Activated naive CD8-positive, alpha-beta T cell treated with anti-CD3 and anti-CD28 coated beads, Interleukin-2, amount 10 ng/mL, durations not matched to agents 7 days and 5 days (primary cell): Measurements from ENCODE around the gene POU2F3. TPM values are rescaled to one million over a fixed set of nuclear protein-coding genes. Genes with fewer than 3 reads are reported as not detected.

Source experiments
- ATAC-seq: fragments of 150-1000 bp; cut with Tn5 transposase; one replicate; pipeline ENCODE4 v1.10.0; 2021; ENCODE audit warnings: low read depth, moderate library complexity
- POLR2A ChIA-PET: fragments of 350-600 bp; sonication (Branson Sonifier 250); formaldehyde crosslinking; loops from one replicate; lab custom pipeline; 2021; ENCODE audit warnings: antibody characterized with exemption; lab: Charles Lee
- DNase-seq: peaks from one replicate; pipeline ENCODE4 v3.0.0; 2021
- H3K27ac Mint-ChIP-seq: one replicate; pipeline ENCODE4 v1.8.0; 2022; ENCODE audit warnings: mild to moderate bottlenecking, mixed read lengths
- H3K27me3 Mint-ChIP-seq: one replicate; pipeline ENCODE4 v1.8.0; 2022; ENCODE audit warnings: mild to moderate bottlenecking, moderate library complexity, mixed read lengths
- H3K36me3 Mint-ChIP-seq: one replicate; pipeline ENCODE4 v1.8.0; 2021; ENCODE audit warnings: mild to moderate bottlenecking, mixed read lengths
- H3K4me1 Mint-ChIP-seq: one replicate; pipeline ENCODE4 v1.8.0; 2021; ENCODE audit warnings: mixed read lengths
- H3K4me3 Mint-ChIP-seq: one replicate; pipeline ENCODE4 v1.8.0; 2022; ENCODE audit warnings: mild to moderate bottlenecking, moderate library complexity, mixed read lengths
- H3K9me3 Mint-ChIP-seq: one replicate; pipeline ENCODE4 v1.8.0; 2021; ENCODE audit warnings: mixed read lengths
- total RNA-seq, 2 experiments: library from RNA; stranded (reverse); gene quantifications; one replicate each; pipeline ENCODE4 v1.2.3, GENCODE V29; 2021

The POU2F3 gene
- total RNA-seq, 2 experiments from 2014 or later, result not detected

GRCh38 chr11:120215634-120216033 lies 24.3 kb upstream of the POU2F3 start:
- Mint-ChIP-seq H3K4me3 (no peak overlapping the region), H3K27ac (no peak overlapping the region)

GRCh38 chr11:120216426-120217102 lies 23.4 kb upstream of the POU2F3 start:
- H3K27ac Mint-ChIP-seq, result no peak overlapping the region
- peaks cover 10% of the 10 kb centered on the region for H3K27me3 Mint-ChIP-seq
- ATAC-seq (no peak), DNase-seq (no peak)
- H3K4me1 Mint-ChIP-seq, result peaks cover 10% of the 10 kb centered on the region
- H3K36me3 Mint-ChIP-seq, result no peaks in the 10 kb centered on the region
- POLR2A ChIA-PET, result no interaction called here
- no peaks in the 10 kb centered on the region for H3K9me3 Mint-ChIP-seq
- no peak overlapping the region for H3K4me3 Mint-ChIP-seq

More at GRCh38 chr11:120215634-120216033, 24.3 kb upstream of the POU2F3 start:
- H3K27me3 Mint-ChIP-seq, result peaks cover 10% of the 10 kb centered on the region
- H3K9me3 Mint-ChIP-seq, result no peaks in the 10 kb centered on the region
- peaks cover 7% of the 10 kb centered on the region for H3K4me1 Mint-ChIP-seq
- H3K36me3 Mint-ChIP-seq, result no peaks in the 10 kb centered on the region
- POLR2A ChIA-PET, result no interaction called here
- DNase-seq (no peak), ATAC-seq (no peak)

GRCh38 chr11:120217526-120217925 lies 22.4 kb upstream of the POU2F3 start:
- POLR2A ChIA-PET, result no interaction called here
- peaks cover 5% of the 10 kb centered on the region for H3K4me1 Mint-ChIP-seq
- H3K27ac Mint-ChIP-seq, result no peak overlapping the region
- H3K9me3 Mint-ChIP-seq, result no peaks in the 10 kb centered on the region
- DNase-seq, result no peak
- peaks cover 4% of the 10 kb centered on the region for H3K27me3 Mint-ChIP-seq
- H3K36me3 Mint-ChIP-seq, result no peaks in the 10 kb centered on the region
- no peak for ATAC-seq
- no peak overlapping the region for H3K4me3 Mint-ChIP-seq

GRCh38 chr11:120217941-120218694 lies 21.8 kb upstream of the POU2F3 start:
- Mint-ChIP-seq H3K9me3 (no peaks in the 10 kb centered on the region), H3K4me1 (peaks cover 5% of the 10 kb centered on the region), H3K4me3 (no peak overlapping the region), H3K27me3 (peaks cover 2% of the 10 kb centered on the region), H3K27ac (no peak overlapping the region), H3K36me3 (no peaks in the 10 kb centered on the region)
- ATAC-seq (no peak), DNase-seq (no peak)
- POLR2A ChIA-PET, result no interaction called here

- Mint-ChIP-seq H3K27ac (no peak overlapping the region), H3K36me3 (no peaks in the 10 kb centered on the region), H3K9me3 (no peaks in the 10 kb centered on the region), H3K27me3 (no peaks in the 10 kb centered on the region), H3K4me1 (peaks cover 5% of the 10 kb centered on the region), H3K4me3 (no peak overlapping the region)
- DNase-seq, result no peak
- no peak for ATAC-seq
- POLR2A ChIA-PET, result no interaction called here
These were observed 21.3 kb upstream of the POU2F3 start for GRCh38 chr11:120218695-120219033.

- DNase-seq, result no peak
- no peak overlapping the region for H3K27ac Mint-ChIP-seq
- H3K4me1 Mint-ChIP-seq, result peaks cover 6% of the 10 kb centered on the region
- no peaks in the 10 kb centered on the region for H3K36me3 Mint-ChIP-seq
- H3K4me3 Mint-ChIP-seq, result no peak overlapping the region
- H3K9me3 Mint-ChIP-seq, result no peaks in the 10 kb centered on the region
- no peaks in the 10 kb centered on the region for H3K27me3 Mint-ChIP-seq
- POLR2A ChIA-PET, result no interaction called here
- no peak for ATAC-seq
These were observed 20.6 kb upstream of the POU2F3 start for GRCh38 chr11:120219232-120219937.

GRCh38 chr11:120219938-120220746 lies 19.8 kb upstream of the POU2F3 start:
- Mint-ChIP-seq H3K4me1 (peaks cover 14% of the 10 kb centered on the region), H3K36me3 (no peaks in the 10 kb centered on the region), H3K9me3 (no peaks in the 10 kb centered on the region), H3K27ac (no peak overlapping the region), H3K4me3 (no peak overlapping the region), H3K27me3 (no peaks in the 10 kb centered on the region)
- no peak for ATAC-seq
- DNase-seq, result no peak
- POLR2A ChIA-PET, result no interaction called here

- no peak for ATAC-seq
- Mint-ChIP-seq H3K4me3 (no peak overlapping the region), H3K9me3 (no peaks in the 10 kb centered on the region), H3K27ac (no peak overlapping the region), H3K4me1 (peaks cover 16% of the 10 kb centered on the region), H3K36me3 (no peaks in the 10 kb centered on the region), H3K27me3 (no peaks in the 10 kb centered on the region)
- DNase-seq, result no peak
- POLR2A ChIA-PET, result no interaction called here
These were observed 19.2 kb upstream of the POU2F3 start for GRCh38 chr11:120220747-120221037.

- H3K27me3 Mint-ChIP-seq, result peaks cover 2% of the 10 kb centered on the region
- DNase-seq (no peak), ATAC-seq (no peak)
- H3K4me3 Mint-ChIP-seq, result no peak overlapping the region
- no peak overlapping the region for H3K27ac Mint-ChIP-seq
- no peaks in the 10 kb centered on the region for H3K36me3 Mint-ChIP-seq
- POLR2A ChIA-PET, result interaction anchor here (0.5 kb wide), 1 partner anchor 11 kb away, joined by 3 read pairs; no protein-coding TSS in a partner anchor
- peaks cover 18% of the 10 kb centered on the region for H3K4me1 Mint-ChIP-seq
- no peaks in the 10 kb centered on the region for H3K9me3 Mint-ChIP-seq
These were observed 18.7 kb upstream of the POU2F3 start for GRCh38 chr11:120221115-120221752.

GRCh38 chr11:120222916-120223315 lies 17.0 kb upstream of the POU2F3 start:
- Mint-ChIP-seq H3K9me3 (no peaks in the 10 kb centered on the region), H3K27me3 (peaks cover 2% of the 10 kb centered on the region), H3K36me3 (no peaks in the 10 kb centered on the region), H3K4me3 (no peak overlapping the region), H3K4me1 (peaks cover 18% of the 10 kb centered on the region), H3K27ac (no peak overlapping the region)
- POLR2A ChIA-PET, result no interaction called here
- DNase-seq (no peak), ATAC-seq (no peak)

- H3K4me3 Mint-ChIP-seq, result no peak overlapping the region
- H3K4me1 Mint-ChIP-seq, result peaks cover 18% of the 10 kb centered on the region
- H3K36me3 Mint-ChIP-seq, result no peaks in the 10 kb centered on the region
- POLR2A ChIA-PET, result no interaction called here
- ATAC-seq (no peak), DNase-seq (no peak)
- no peaks in the 10 kb centered on the region for H3K9me3 Mint-ChIP-seq
- peaks cover 2% of the 10 kb centered on the region for H3K27me3 Mint-ChIP-seq
- no peak overlapping the region for H3K27ac Mint-ChIP-seq
These were observed 16.1 kb upstream of the POU2F3 start for GRCh38 chr11:120223793-120224192.

- Mint-ChIP-seq H3K36me3 (no peaks in the 10 kb centered on the region), H3K27ac (no peak overlapping the region), H3K27me3 (peaks cover 2% of the 10 kb centered on the region), H3K9me3 (no peaks in the 10 kb centered on the region), H3K4me3 (no peak overlapping the region), H3K4me1 (peaks cover 18% of the 10 kb centered on the region)
- DNase-seq (no peak), ATAC-seq (no peak)
- POLR2A ChIA-PET, result no interaction called here
These were observed 15.6 kb upstream of the POU2F3 start for GRCh38 chr11:120224361-120224760.
